ENCODE measurements around the gene C13orf46. TPM values are rescaled to one million over a fixed set of nuclear protein-coding genes. Genes with fewer than 3 reads are reported as not detected.

C13orf46 gene
- total and polyA plus RNA-seq, 10 of the 15 experiments (the other 5 are each of a cell fraction or from before 2014, with no cell fraction given) = 0.01 to 0.18 (median 0.09) TPM; not detected in 6

DNA sequence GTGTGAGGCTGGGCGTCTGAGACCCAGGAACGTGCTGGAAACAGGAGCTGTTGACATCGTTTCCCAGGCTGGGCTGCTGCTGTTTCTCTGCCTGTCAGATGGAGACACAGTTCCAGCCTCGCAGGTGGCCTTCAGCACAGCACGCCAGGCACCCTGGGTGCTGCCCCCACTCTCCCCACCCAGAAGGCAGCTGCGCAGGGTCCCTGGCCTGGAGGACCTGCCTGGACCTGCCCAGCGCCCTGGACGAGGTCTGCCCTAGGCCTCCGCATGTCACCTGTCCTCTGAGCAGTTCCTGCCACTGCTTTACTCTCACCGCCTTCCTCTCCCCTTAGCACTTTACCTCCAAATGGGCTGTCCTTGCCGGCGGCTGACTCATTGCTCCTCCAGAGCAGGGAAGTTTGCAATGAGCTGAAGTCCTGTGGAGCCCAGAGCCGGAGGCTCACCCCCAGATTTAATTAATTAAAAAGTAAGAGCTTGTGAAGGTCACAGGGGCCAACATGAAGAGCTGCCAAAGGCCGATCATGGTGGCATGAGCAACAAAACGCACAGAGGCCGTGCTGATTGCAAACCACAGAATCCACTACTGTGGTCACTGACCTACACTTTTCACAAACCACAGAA, 32.2 kb downstream of the C13orf46 start:
- DNase-seq (ENCODE audit: low read depth, low spot score) (no peak), FAIRE-seq (no peak), ATAC-seq (no peak)
- Histone ChIP-seq H3K4me2 (ENCODE audit: control insufficient read depth, insufficient read depth) (no peak overlapping the region), H3K27ac (ENCODE audit: control insufficient read depth, insufficient read depth) (no peak overlapping the region), H4K20me1 (ENCODE audit: control insufficient read depth, insufficient read depth) (no peaks in the 10 kb centered on the region), H3K9ac (ENCODE audit: control insufficient read depth, insufficient read depth, low read length) (no peak overlapping the region), H3K4me1 (ENCODE audit: control insufficient read depth, insufficient read depth, low read length) (no peaks in the 10 kb centered on the region), H3K27me3 (replicated peaks in 1 of 2; ENCODE audit: control insufficient read depth in 2 of 2, insufficient read depth in 2 of 2, low read length in 1 of 2) (no peaks in the 10 kb centered on the region; a peak in 1 of 4 replicates), H3K79me2 (ENCODE audit: control insufficient read depth, insufficient read depth, low read length) (no peaks in the 10 kb centered on the region), H2AFZ (ENCODE audit: control insufficient read depth, low read depth, low read length) (no peak overlapping the region), H3K36me3 (ENCODE audit: control insufficient read depth in 2 of 2, insufficient read depth in 2 of 2, low read length in 1 of 2) (no peaks in the 10 kb centered on the region), H3K4me3 (no peak overlapping the region), H3K9me3 (replicated peaks; ENCODE audit: control insufficient read depth, insufficient read depth, low read length) (no peaks in the 10 kb centered on the region)
- ChIA-PET CTCF (interaction anchor here (0.9 kb wide), 1 partner anchor 8 kb away, joined by 3 read pairs; no protein-coding TSS in a partner anchor), POLR2A (interaction anchor here (1.0 kb wide), 1 partner anchor 19 kb away, joined by 3 read pairs; no protein-coding TSS in a partner anchor), RAD21 (ENCODE audit: unreplicated experiment) (no interaction called here), SMC1A (ENCODE audit: uncharacterized antibody, unreplicated experiment) (no interaction called here)
- in situ Hi-C loops (cut with MboI) (no loop called here), intact Hi-C loops (cut with micrococcal nuclease; ENCODE audit: unreplicated experiment) (no loop called here)
- WGBS (ENCODE audit: insufficient coverage, insufficient replicate concordance, low lambda C conversion rate, missing lambda C conversion rate) = 29% methylated on average over 16 of the region's 16 CpGs
- no TSS peak for BruUV-seq (replicated peaks)
- no peak for TF ChIP-seq FOS (IDR thresholded peaks at IDR 0.05; ENCODE audit: borderline replicate concordance, extremely low read depth, insufficient read length)
- TF ChIP-seq, protein P1, sequence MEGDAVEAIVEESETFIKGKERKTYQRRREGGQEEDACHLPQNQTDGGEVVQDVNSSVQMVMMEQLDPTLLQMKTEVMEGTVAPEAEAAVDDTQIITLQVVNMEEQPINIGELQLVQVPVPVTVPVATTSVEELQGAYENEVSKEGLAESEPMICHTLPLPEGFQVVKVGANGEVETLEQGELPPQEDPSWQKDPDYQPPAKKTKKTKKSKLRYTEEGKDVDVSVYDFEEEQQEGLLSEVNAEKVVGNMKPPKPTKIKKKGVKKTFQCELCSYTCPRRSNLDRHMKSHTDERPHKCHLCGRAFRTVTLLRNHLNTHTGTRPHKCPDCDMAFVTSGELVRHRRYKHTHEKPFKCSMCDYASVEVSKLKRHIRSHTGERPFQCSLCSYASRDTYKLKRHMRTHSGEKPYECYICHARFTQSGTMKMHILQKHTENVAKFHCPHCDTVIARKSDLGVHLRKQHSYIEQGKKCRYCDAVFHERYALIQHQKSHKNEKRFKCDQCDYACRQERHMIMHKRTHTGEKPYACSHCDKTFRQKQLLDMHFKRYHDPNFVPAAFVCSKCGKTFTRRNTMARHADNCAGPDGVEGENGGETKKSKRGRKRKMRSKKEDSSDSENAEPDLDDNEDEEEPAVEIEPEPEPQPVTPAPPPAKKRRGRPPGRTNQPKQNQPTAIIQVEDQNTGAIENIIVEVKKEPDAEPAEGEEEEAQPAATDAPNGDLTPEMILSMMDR (IDR thresholded peaks at IDR 0.05 in 2 of 3, conservative IDR thresholded peaks at IDR 0.05 in 1 of 3; ENCODE audit: control insufficient read depth in 2 of 3, extremely low read depth in 1 of 3, insufficient read depth in 1 of 3, low read depth in 3 of 3, low read length in 3 of 3) = no peak
- TF ChIP-seq TARDBP (IDR thresholded peaks at IDR 0.05; ENCODE audit: borderline replicate concordance) = no peak

GRCh38 chr13:113939944-113940297, 34.0 kb downstream of the C13orf46 start:
- Histone ChIP-seq H3K9me3 (replicated peaks; ENCODE audit: control insufficient read depth, insufficient read depth, low read length) (no peaks in the 10 kb centered on the region), H3K4me2 (ENCODE audit: control insufficient read depth, insufficient read depth) (no peak overlapping the region), H3K27me3 (replicated peaks in 1 of 2; ENCODE audit: control insufficient read depth in 2 of 2, insufficient read depth in 2 of 2, low read length in 1 of 2) (no peaks in the 10 kb centered on the region; a peak in 1 of 4 replicates), H4K20me1 (ENCODE audit: control insufficient read depth, insufficient read depth) (no peaks in the 10 kb centered on the region), H3K4me1 (ENCODE audit: control insufficient read depth, insufficient read depth, low read length) (no peaks in the 10 kb centered on the region), H3K36me3 (ENCODE audit: control insufficient read depth in 2 of 2, insufficient read depth in 2 of 2, low read length in 1 of 2) (no peaks in the 10 kb centered on the region), H3K79me2 (ENCODE audit: control insufficient read depth, insufficient read depth, low read length) (no peaks in the 10 kb centered on the region), H3K9ac (ENCODE audit: control insufficient read depth, insufficient read depth, low read length) (no peak overlapping the region), H3K4me3 (no peak overlapping the region), H3K27ac (ENCODE audit: control insufficient read depth, insufficient read depth) (no peak overlapping the region), H2AFZ (ENCODE audit: control insufficient read depth, low read depth, low read length) (no peak overlapping the region)
- ATAC-seq (no peak), DNase-seq (ENCODE audit: low read depth, low spot score) (no peak), FAIRE-seq (no peak)
- ChIA-PET CTCF (no interaction called here), SMC1A (ENCODE audit: uncharacterized antibody, unreplicated experiment) (no interaction called here), RAD21 (ENCODE audit: unreplicated experiment) (no interaction called here), POLR2A (no interaction called here)
- BruUV-seq (replicated peaks) = no TSS peak
- intact Hi-C loops (cut with micrococcal nuclease; ENCODE audit: unreplicated experiment) = no loop called here
- TF ChIP-seq RELA (IDR thresholded peaks at IDR 0.05; ENCODE audit: borderline replicate concordance, partially characterized antibody) = no peak
- no peak for TF ChIP-seq PAX8 (IDR thresholded peaks at IDR 0.05)
- no peak for TF ChIP-seq ZNF24 (IDR thresholded peaks at IDR 0.05)
- TF ChIP-seq, protein P2, sequence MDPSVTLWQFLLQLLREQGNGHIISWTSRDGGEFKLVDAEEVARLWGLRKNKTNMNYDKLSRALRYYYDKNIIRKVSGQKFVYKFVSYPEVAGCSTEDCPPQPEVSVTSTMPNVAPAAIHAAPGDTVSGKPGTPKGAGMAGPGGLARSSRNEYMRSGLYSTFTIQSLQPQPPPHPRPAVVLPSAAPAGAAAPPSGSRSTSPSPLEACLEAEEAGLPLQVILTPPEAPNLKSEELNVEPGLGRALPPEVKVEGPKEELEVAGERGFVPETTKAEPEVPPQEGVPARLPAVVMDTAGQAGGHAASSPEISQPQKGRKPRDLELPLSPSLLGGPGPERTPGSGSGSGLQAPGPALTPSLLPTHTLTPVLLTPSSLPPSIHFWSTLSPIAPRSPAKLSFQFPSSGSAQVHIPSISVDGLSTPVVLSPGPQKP (IDR thresholded peaks at IDR 0.05; ENCODE audit: low read depth, low read length) = no peak
- TF ChIP-seq RUNX3 (IDR thresholded peaks at IDR 0.05; ENCODE audit: low read length) = no peak
- TF ChIP-seq MTA3 (IDR thresholded peaks at IDR 0.05; ENCODE audit: borderline replicate concordance, low read length) = no peak
- no peak for TF ChIP-seq NFXL1 (IDR thresholded peaks at IDR 0.05; ENCODE audit: borderline replicate concordance)
- no peak for TF ChIP-seq SMC3 (IDR thresholded peaks at IDR 0.05; ENCODE audit: borderline replicate concordance, low read length)
- no peak for TF ChIP-seq RAD21 (IDR thresholded peaks at IDR 0.05; ENCODE audit: insufficient read depth, low read depth, low read length)
- no peak for TF ChIP-seq TCF12 (IDR thresholded peaks at IDR 0.05; ENCODE audit: low read depth, low read length)
- in situ Hi-C loops (cut with MboI) = no loop called here
- 62% methylated on average over 11 of the region's 16 CpGs for WGBS (ENCODE audit: insufficient coverage, insufficient replicate concordance, low lambda C conversion rate, missing lambda C conversion rate)
